ENCODE data around the gene TSC1. TPM values are rescaled to one million over a fixed set of nuclear protein-coding genes. Genes with fewer than 3 reads are reported as not detected.

Gene TSC1
- total RNA-seq, 2 donors from 2014 or later, result 27.7 to 82.2 TPM

GRCh38 chr9:132986114-132986513 lies 41.7 kb upstream of the TSC1 start:
- no peaks in the 10 kb centered on the region for H3K9me3 ChIP-seq
- TF ChIP-seq POLR2A (IDR thresholded peaks at IDR 0.05), result no peak
- no peak for TF ChIP-seq POLR2AphosphoS5 (IDR thresholded peaks at IDR 0.05)
- TF ChIP-seq CTCF (IDR thresholded peaks at IDR 0.05), result no peak
- intact Hi-C loops (cut with DNase I), result no loop called here
- H3K36me3 ChIP-seq, result no peaks in the 10 kb centered on the region
- H3K4me3 ChIP-seq, result no peak overlapping the region
- H3K27ac ChIP-seq, result no peak overlapping the region
- H3K4me1 ChIP-seq (replicated peaks), result no peaks in the 10 kb centered on the region
- 76% methylated on average over 13 of the region's 13 CpGs for WGBS
- no peak for DNase-seq (ENCODE audit: low spot score)
- no peaks in the 10 kb centered on the region for H3K27me3 ChIP-seq (replicated peaks; ENCODE audit: insufficient read depth)

GRCh38 chr9:132985489-132985888 lies 41.1 kb upstream of the TSC1 start:
- Histone ChIP-seq H3K36me3 (no peaks in the 10 kb centered on the region), H3K4me1 (replicated peaks) (no peaks in the 10 kb centered on the region), H3K27me3 (replicated peaks; ENCODE audit: insufficient read depth) (no peaks in the 10 kb centered on the region), H3K9me3 (no peaks in the 10 kb centered on the region), H3K27ac (no peak overlapping the region), H3K4me3 (no peak overlapping the region)
- intact Hi-C loops (cut with DNase I), result no loop called here
- WGBS, result 65% methylated on average over 8 of the region's 8 CpGs
- no peak for TF ChIP-seq POLR2A (IDR thresholded peaks at IDR 0.05)
- TF ChIP-seq POLR2AphosphoS5 (IDR thresholded peaks at IDR 0.05), result no peak
- no peak for TF ChIP-seq CTCF (IDR thresholded peaks at IDR 0.05)
- no peak for DNase-seq (ENCODE audit: low spot score)

DNA sequence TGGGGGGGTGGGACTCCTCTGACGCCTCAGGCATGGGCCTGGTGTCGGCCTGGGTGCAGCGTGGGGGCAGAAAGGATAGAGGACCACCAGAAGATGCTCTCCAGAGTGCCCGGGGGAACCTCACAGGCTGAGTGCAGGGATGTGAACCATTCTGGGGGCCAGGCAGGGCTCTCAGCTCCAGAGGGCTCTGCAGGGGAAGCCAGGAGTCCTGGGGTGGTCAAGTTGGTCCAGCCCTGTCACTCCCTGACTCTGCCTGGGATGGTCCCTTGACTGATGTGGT lies 40.6 kb upstream of the TSC1 start:
- TF ChIP-seq POLR2AphosphoS5 (IDR thresholded peaks at IDR 0.05) (no peak), POLR2A (IDR thresholded peaks at IDR 0.05) (no peak), CTCF (IDR thresholded peaks at IDR 0.05) (no peak)
- intact Hi-C loops (cut with DNase I), result no loop called here
- H3K27ac ChIP-seq, result no peak overlapping the region
- no peaks in the 10 kb centered on the region for H3K9me3 ChIP-seq
- H3K4me3 ChIP-seq, result no peak overlapping the region
- WGBS, result 59% methylated on average over 4 of the region's 4 CpGs
- H3K36me3 ChIP-seq, result no peaks in the 10 kb centered on the region
- H3K4me1 ChIP-seq (replicated peaks), result no peaks in the 10 kb centered on the region
- DNase-seq (ENCODE audit: low spot score), result no peak
- no peaks in the 10 kb centered on the region for H3K27me3 ChIP-seq (replicated peaks; ENCODE audit: insufficient read depth)

GRCh38 chr9:132984202-132985070 lies 40.0 kb upstream of the TSC1 start:
- no peaks in the 10 kb centered on the region for H3K9me3 ChIP-seq
- no peak for TF ChIP-seq POLR2AphosphoS5 (IDR thresholded peaks at IDR 0.05)
- no peak for TF ChIP-seq POLR2A (IDR thresholded peaks at IDR 0.05)
- no peak for TF ChIP-seq CTCF (IDR thresholded peaks at IDR 0.05)
- H3K4me3 ChIP-seq, result no peak overlapping the region
- DNase-seq (ENCODE audit: low spot score), result no peak
- intact Hi-C loops (cut with DNase I), result no loop called here
- no peaks in the 10 kb centered on the region for H3K36me3 ChIP-seq
- H3K27ac ChIP-seq, result no peak overlapping the region
- peaks cover 2% of the 10 kb centered on the region for H3K27me3 ChIP-seq (replicated peaks; ENCODE audit: insufficient read depth)
- no peaks in the 10 kb centered on the region for H3K4me1 ChIP-seq (replicated peaks)
- 72% methylated on average over 20 of the region's 20 CpGs for WGBS

Data from prostate gland (tissue), 2 donors.